ENCODE data around the gene CERS6.

Gene CERS6

GRCh38 chr2:168445960-168446359 is 10.1 kb upstream of the CERS6 start:
- DNase-seq (ENCODE audit: low read depth), result no peak
- Histone ChIP-seq H3K4me1 (ENCODE audit: control insufficient read depth, insufficient read depth, low read length) (no peaks in the 10 kb centered on the region), H3K4me3 (ENCODE audit: low read length) (no peak overlapping the region), H3K36me3 (ENCODE audit: control insufficient read depth, insufficient read depth, low read length, severe bottlenecking) (no peaks in the 10 kb centered on the region), H3K27me3 (replicated peaks; ENCODE audit: control insufficient read depth, insufficient read depth, low read length) (no peaks in the 10 kb centered on the region), H3K9me3 (ENCODE audit: control insufficient read depth, low read length) (peaks cover 4% of the 10 kb centered on the region), H3K9ac (ENCODE audit: low read length) (no peak overlapping the region)

- Histone ChIP-seq H3K9me3 (ENCODE audit: control insufficient read depth, low read length) (peaks cover 4% of the 10 kb centered on the region), H3K27me3 (replicated peaks; ENCODE audit: control insufficient read depth, insufficient read depth, low read length) (no peaks in the 10 kb centered on the region), H3K4me3 (ENCODE audit: low read length) (no peak overlapping the region), H3K9ac (ENCODE audit: low read length) (no peak overlapping the region), H3K4me1 (ENCODE audit: control insufficient read depth, insufficient read depth, low read length) (no peaks in the 10 kb centered on the region), H3K36me3 (ENCODE audit: control insufficient read depth, insufficient read depth, low read length, severe bottlenecking) (no peaks in the 10 kb centered on the region)
- DNase-seq (ENCODE audit: low read depth), result no peak
Measured at GRCh38 chr2:168448980-168449379, 7.1 kb upstream of the CERS6 start.

- Histone ChIP-seq H3K4me1 (ENCODE audit: control insufficient read depth, insufficient read depth, low read length) (no peaks in the 10 kb centered on the region), H3K9ac (ENCODE audit: low read length) (no peak overlapping the region), H3K27me3 (replicated peaks; ENCODE audit: control insufficient read depth, insufficient read depth, low read length) (no peaks in the 10 kb centered on the region), H3K4me3 (ENCODE audit: low read length) (no peak overlapping the region), H3K36me3 (ENCODE audit: control insufficient read depth, insufficient read depth, low read length, severe bottlenecking) (no peaks in the 10 kb centered on the region), H3K9me3 (ENCODE audit: control insufficient read depth, low read length) (peaks cover 4% of the 10 kb centered on the region)
- DNase-seq (ENCODE audit: low read depth), result peak; percentile 76
Measured at GRCh38 chr2:168449419-168449818, 6.7 kb upstream of the CERS6 start.

- Histone ChIP-seq H3K4me3 (ENCODE audit: low read length) (no peak overlapping the region), H3K27me3 (replicated peaks; ENCODE audit: control insufficient read depth, insufficient read depth, low read length) (no peaks in the 10 kb centered on the region), H3K36me3 (ENCODE audit: control insufficient read depth, insufficient read depth, low read length, severe bottlenecking) (no peaks in the 10 kb centered on the region), H3K4me1 (ENCODE audit: control insufficient read depth, insufficient read depth, low read length) (no peaks in the 10 kb centered on the region), H3K9ac (ENCODE audit: low read length) (no peak overlapping the region), H3K9me3 (ENCODE audit: control insufficient read depth, low read length) (no peaks in the 10 kb centered on the region)
- DNase-seq (ENCODE audit: low read depth), result no peak
Measured at GRCh38 chr2:168450171-168450570, 5.9 kb upstream of the CERS6 start.

GRCh38 chr2:168450732-168451131 is 5.3 kb upstream of the CERS6 start:
- Histone ChIP-seq H3K9me3 (ENCODE audit: control insufficient read depth, low read length) (no peaks in the 10 kb centered on the region), H3K27me3 (replicated peaks; ENCODE audit: control insufficient read depth, insufficient read depth, low read length) (no peaks in the 10 kb centered on the region), H3K36me3 (ENCODE audit: control insufficient read depth, insufficient read depth, low read length, severe bottlenecking) (no peaks in the 10 kb centered on the region), H3K4me1 (ENCODE audit: control insufficient read depth, insufficient read depth, low read length) (no peaks in the 10 kb centered on the region), H3K9ac (ENCODE audit: low read length) (no peak overlapping the region), H3K4me3 (ENCODE audit: low read length) (no peak overlapping the region)
- DNase-seq (ENCODE audit: low read depth), result no peak

GRCh38 chr2:168452781-168453180 is 3.3 kb upstream of the CERS6 start:
- Histone ChIP-seq H3K9ac (ENCODE audit: low read length) (no peak overlapping the region), H3K9me3 (ENCODE audit: control insufficient read depth, low read length) (no peaks in the 10 kb centered on the region), H3K4me1 (ENCODE audit: control insufficient read depth, insufficient read depth, low read length) (peaks cover 8% of the 10 kb centered on the region), H3K4me3 (ENCODE audit: low read length) (no peak overlapping the region), H3K27me3 (replicated peaks; ENCODE audit: control insufficient read depth, insufficient read depth, low read length) (no peaks in the 10 kb centered on the region), H3K36me3 (ENCODE audit: control insufficient read depth, insufficient read depth, low read length, severe bottlenecking) (no peaks in the 10 kb centered on the region)
- DNase-seq (ENCODE audit: low read depth), result no peak

- H3K36me3 ChIP-seq (ENCODE audit: control insufficient read depth, insufficient read depth, low read length, severe bottlenecking), result no peaks in the 10 kb centered on the region
- no peak overlapping the region for H3K4me3 ChIP-seq (ENCODE audit: low read length)
- H3K9ac ChIP-seq (ENCODE audit: low read length), result no peak overlapping the region
- DNase-seq (ENCODE audit: low read depth), result no peak
- H3K4me1 ChIP-seq (ENCODE audit: control insufficient read depth, insufficient read depth, low read length), result peaks cover 12% of the 10 kb centered on the region
- H3K27me3 ChIP-seq (replicated peaks; ENCODE audit: control insufficient read depth, insufficient read depth, low read length), result no peaks in the 10 kb centered on the region
- H3K9me3 ChIP-seq (ENCODE audit: control insufficient read depth, low read length), result no peaks in the 10 kb centered on the region
Measured at GRCh38 chr2:168453404-168453803, 2.7 kb upstream of the CERS6 start.

- Histone ChIP-seq H3K4me3 (ENCODE audit: low read length) (peak overlapping the region; percentile 85), H3K27me3 (replicated peaks; ENCODE audit: control insufficient read depth, insufficient read depth, low read length) (no peaks in the 10 kb centered on the region), H3K9me3 (ENCODE audit: control insufficient read depth, low read length) (no peaks in the 10 kb centered on the region), H3K36me3 (ENCODE audit: control insufficient read depth, insufficient read depth, low read length, severe bottlenecking) (no peaks in the 10 kb centered on the region), H3K4me1 (ENCODE audit: control insufficient read depth, insufficient read depth, low read length) (peaks cover 12% of the 10 kb centered on the region), H3K9ac (ENCODE audit: low read length) (peak overlapping the region; percentile 87)
- no peak for DNase-seq (ENCODE audit: low read depth)
Measured at GRCh38 chr2:168454737-168455644, 1.1 kb upstream of the CERS6 start.

- Histone ChIP-seq H3K36me3 (ENCODE audit: control insufficient read depth, insufficient read depth, low read length, severe bottlenecking) (no peaks in the 10 kb centered on the region), H3K4me3 (ENCODE audit: low read length) (peak overlapping the region; percentile 85), H3K27me3 (replicated peaks; ENCODE audit: control insufficient read depth, insufficient read depth, low read length) (no peaks in the 10 kb centered on the region), H3K9me3 (ENCODE audit: control insufficient read depth, low read length) (no peaks in the 10 kb centered on the region), H3K4me1 (ENCODE audit: control insufficient read depth, insufficient read depth, low read length) (peaks cover 13% of the 10 kb centered on the region), H3K9ac (ENCODE audit: low read length) (peak overlapping the region; percentile 87)
- DNase-seq (ENCODE audit: low read depth), result peak; percentile 73
Measured at GRCh38 chr2:168456521-168457189, 583 bp downstream of the CERS6 start.

- H3K4me3 ChIP-seq (ENCODE audit: low read length), result peak overlapping the region; percentile 85
- H3K9me3 ChIP-seq (ENCODE audit: control insufficient read depth, low read length), result no peaks in the 10 kb centered on the region
- no peaks in the 10 kb centered on the region for H3K36me3 ChIP-seq (ENCODE audit: control insufficient read depth, insufficient read depth, low read length, severe bottlenecking)
- H3K27me3 ChIP-seq (replicated peaks; ENCODE audit: control insufficient read depth, insufficient read depth, low read length), result no peaks in the 10 kb centered on the region
- peaks cover 14% of the 10 kb centered on the region for H3K4me1 ChIP-seq (ENCODE audit: control insufficient read depth, insufficient read depth, low read length)
- peak; percentile 39 for DNase-seq (ENCODE audit: low read depth)
- H3K9ac ChIP-seq (ENCODE audit: low read length), result peak overlapping the region; percentile 87
Measured at GRCh38 chr2:168457190-168457895, 1.3 kb downstream of the CERS6 start.

- Histone ChIP-seq H3K4me1 (ENCODE audit: control insufficient read depth, insufficient read depth, low read length) (peaks cover 14% of the 10 kb centered on the region), H3K36me3 (ENCODE audit: control insufficient read depth, insufficient read depth, low read length, severe bottlenecking) (no peaks in the 10 kb centered on the region), H3K9me3 (ENCODE audit: control insufficient read depth, low read length) (no peaks in the 10 kb centered on the region), H3K4me3 (ENCODE audit: low read length) (peak overlapping the region; percentile 85), H3K27me3 (replicated peaks; ENCODE audit: control insufficient read depth, insufficient read depth, low read length) (no peaks in the 10 kb centered on the region), H3K9ac (ENCODE audit: low read length) (no peak overlapping the region)
- no peak for DNase-seq (ENCODE audit: low read depth)
Measured at GRCh38 chr2:168458139-168458538, 2.1 kb downstream of the CERS6 start.

Data from adipocyte (in vitro differentiated cells).